Sigmoid colon (tissue), 3 donors: ENCODE results near the gene XKR3.

Experiments used
- POLR2A ChIP-seq, 2 donors: fragments of 450-650 bp; IDR thresholded peaks; one replicate each; pipeline ENCODE4 v1.6.1; 2016; ENCODE audit warnings: antibody characterized with exemption in 2 of 2, mild to moderate bottlenecking in 2 of 2, moderate library complexity in 2 of 2
- TF ChIP-seq, protein P1 (sequence below), 4 experiments: fragments of 450-650 bp in 3 of 4; fragments of 200-600 bp in 1 of 4; IDR thresholded peaks; one replicate each; pipeline ENCODE4 v1.5.1; 2016 to 2019; ENCODE audit warnings: antibody characterized with exemption in 4 of 4, mild to moderate bottlenecking in 3 of 4, moderate library complexity in 2 of 4

DNA sequence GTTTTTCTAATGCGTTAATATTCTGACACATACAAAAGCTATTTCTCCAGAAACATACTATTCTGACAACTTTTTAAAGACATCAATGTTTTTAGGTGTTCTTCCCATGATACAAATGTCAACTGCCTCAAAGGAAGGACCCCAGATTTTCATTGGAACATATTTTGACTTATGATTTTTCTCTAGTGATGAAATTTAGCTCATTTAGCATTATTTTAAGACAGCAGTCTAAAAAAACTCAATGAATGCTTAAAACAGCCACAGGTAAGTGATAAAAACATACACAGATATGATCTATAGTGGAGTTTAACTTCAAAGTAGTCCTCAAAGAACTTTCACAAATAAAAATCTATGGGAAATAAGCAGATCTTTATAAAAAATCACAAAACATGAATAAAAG, 24.9 kb downstream of the XKR3 start:
- TF ChIP-seq POLR2A (IDR thresholded peaks at IDR 0.05), result no peak
- TF ChIP-seq, protein P1, sequence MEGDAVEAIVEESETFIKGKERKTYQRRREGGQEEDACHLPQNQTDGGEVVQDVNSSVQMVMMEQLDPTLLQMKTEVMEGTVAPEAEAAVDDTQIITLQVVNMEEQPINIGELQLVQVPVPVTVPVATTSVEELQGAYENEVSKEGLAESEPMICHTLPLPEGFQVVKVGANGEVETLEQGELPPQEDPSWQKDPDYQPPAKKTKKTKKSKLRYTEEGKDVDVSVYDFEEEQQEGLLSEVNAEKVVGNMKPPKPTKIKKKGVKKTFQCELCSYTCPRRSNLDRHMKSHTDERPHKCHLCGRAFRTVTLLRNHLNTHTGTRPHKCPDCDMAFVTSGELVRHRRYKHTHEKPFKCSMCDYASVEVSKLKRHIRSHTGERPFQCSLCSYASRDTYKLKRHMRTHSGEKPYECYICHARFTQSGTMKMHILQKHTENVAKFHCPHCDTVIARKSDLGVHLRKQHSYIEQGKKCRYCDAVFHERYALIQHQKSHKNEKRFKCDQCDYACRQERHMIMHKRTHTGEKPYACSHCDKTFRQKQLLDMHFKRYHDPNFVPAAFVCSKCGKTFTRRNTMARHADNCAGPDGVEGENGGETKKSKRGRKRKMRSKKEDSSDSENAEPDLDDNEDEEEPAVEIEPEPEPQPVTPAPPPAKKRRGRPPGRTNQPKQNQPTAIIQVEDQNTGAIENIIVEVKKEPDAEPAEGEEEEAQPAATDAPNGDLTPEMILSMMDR (IDR thresholded peaks at IDR 0.05), result no peak
